ENCODE measurements around the gene ZNF768.
"Not testable (repeated sequence)": the region's sequence is repeated elsewhere in the genome, so short reads cannot be mapped to it uniquely, and the experiment has no call there.

Gene ZNF768

DNA sequence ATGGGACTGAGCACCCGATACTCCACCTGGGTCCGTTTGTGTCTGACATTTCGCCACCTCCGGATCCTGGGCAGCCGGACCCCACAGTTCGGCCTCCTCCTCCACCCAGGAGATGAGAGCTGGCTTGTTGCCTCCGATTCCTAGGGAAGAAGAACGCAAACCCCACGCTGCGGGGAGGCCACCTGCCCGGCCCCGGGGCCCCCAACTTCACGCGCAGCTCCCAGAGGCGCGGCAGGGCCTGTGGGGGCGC is 31.3 kb upstream of the ZNF768 start:
- no peak for DNase-seq

GRCh38 chr16:30556125-30556473 is 29.7 kb upstream of the ZNF768 start:
- DNase-seq: no peak

- DNase-seq: no peak
These were observed 29.2 kb upstream of the ZNF768 start for GRCh38 chr16:30555315-30556124.

DNA sequence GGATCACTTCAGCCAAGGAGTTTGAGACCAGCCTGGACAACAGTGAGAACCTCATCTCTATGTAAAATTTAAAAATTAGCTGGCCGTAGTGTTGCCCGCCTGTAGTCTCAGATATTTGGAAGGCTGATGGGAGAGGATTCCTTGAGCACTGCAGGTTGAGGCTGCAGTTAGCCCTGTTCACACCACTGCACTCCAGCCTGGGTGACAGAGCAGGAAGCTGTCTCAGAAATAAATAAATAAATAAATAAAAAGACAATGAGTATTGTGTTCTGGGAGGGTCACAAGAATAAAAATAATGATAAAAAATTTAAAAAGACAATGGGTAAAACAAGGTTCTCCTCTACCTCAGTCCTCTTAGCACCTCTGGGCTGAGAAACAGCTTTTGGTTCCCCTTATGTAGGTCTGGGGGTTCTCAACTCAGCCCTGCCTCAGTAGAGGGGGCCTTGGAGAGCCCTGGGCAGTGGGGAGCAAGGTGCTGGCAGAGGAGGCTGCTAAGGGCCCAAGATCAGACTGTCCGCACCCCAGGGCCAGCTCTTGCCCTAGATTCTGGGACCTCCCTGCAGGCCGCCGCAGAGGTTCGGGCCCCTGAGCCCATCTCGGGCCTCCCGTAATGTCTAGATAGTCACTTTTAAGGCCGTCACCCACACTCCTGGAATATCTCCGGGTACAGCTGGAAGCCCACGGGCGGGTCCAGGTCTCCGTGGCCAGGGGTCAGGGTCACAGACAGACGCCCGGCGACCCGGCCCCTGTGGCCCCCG is 28.4 kb upstream of the ZNF768 start:
- no peak for DNase-seq

GRCh38 chr16:30553393-30553899 is 27.1 kb upstream of the ZNF768 start:
- DNase-seq: no peak

- DNase-seq: no peak
These were observed 26.6 kb upstream of the ZNF768 start for GRCh38 chr16:30552956-30553355.

GRCh38 chr16:30551781-30552180 is 25.4 kb upstream of the ZNF768 start:
- no peak for DNase-seq

- DNase-seq: no peak
These were observed 22.3 kb upstream of the ZNF768 start for GRCh38 chr16:30548416-30549253.

DNA sequence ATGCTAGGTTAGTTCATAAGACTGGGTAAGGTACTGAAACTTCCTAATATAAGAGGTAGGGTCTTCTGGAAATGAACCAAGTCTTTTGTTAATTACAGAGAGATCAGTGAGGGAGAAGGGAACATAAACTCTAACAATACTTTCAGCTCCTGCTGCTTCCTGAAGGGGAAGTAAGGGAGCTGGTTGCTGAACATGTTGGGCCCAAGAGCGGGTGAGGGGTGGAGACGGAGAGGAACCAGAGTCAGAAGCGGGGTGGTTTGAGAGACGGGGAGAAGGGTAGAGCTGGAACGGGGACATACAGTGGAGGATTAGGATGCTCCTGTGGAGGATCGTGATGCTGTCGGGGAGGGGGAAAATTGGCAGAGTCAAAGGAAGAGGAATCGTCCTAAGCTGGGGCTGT is 19.7 kb upstream of the ZNF768 start:
- DNase-seq: no peak

DNA sequence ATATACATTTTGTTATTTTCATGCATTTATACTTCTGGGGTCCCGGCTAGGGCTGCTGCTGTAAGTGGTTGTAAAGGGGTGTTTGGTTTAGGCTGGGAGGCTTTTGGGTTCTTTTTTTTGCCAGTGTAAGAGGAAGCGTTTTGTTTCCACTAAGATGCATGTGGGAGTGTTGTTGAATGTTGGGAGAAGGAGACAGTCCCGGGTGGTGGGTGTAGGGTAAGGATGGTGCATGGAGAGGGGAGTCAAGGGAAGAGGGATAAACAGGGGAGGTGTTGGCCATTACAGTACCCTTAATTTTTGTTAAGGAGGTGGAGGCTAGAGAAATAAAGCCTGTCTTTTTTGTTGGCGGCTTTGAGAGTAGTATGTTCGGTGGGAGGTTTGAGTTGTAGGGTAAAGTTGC is 16.7 kb upstream of the ZNF768 start:
- no peak for DNase-seq

DNA sequence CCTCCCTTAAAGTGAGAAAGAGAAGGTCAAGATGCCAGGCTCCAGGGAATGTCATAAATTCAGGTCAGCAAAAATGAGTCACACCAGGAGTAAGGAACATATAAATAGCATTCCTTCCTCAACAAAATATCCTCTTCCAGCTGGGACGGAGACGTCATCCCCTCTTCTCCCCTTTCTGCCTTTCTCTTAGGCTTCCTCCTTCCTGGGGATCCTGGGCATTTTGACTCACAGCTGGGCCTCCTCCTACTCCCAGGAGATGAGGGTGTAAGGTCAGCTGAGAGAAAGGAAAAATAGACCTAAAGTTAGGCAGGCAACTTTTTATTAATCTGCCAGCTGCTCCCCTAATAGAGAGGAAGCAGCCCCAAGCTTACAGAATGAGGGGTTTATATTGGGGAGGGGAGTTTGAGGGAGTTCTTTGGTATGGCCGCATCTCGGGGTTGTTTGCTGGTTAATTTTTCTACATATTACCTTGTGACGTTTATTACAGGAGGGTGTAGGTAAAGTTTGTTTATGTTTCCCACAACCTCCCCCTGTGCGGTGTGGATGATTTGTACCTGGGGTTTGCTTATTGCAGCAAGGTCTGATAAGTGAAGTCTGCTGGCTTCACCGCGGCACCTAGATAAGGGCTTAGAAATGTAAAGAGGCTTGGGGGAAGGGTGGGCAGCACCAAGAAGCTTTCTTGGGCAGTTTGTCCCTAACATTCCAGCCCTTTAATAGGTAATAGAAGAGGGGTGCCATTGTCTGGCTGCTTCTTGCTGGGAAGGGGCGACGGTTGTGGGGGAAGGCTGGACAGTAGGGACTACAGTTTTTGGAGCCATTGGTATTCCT is 15.3 kb upstream of the ZNF768 start:
- DNase-seq: no peak

DNA sequence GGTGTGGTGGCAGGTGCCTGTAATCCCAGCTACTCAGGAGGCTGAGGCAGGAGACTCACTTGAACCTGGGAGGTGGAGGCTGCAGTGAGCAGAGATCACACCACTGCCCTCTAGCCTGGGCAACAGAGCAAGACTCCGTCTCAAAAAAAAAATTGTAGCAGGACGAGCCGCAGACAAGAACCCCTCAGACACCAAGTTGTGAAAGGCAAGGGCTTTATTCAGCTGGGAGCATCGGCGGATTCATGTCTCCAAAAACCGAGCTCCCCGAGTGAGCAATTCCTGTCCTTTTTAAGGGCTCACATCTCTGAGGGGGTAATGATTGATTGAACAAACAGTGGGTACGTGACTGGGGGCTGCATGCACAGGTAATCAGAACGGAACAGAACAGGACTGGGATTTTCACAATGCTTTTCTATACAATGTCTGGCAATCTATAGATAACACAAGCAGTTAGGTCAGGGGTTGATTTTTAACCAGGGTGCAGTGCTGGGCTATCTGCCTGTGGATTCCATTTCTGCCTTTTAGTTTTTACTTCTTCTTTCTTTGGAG is 14.6 kb upstream of the ZNF768 start:
- DNase-seq: not testable (repeated sequence)

- not testable (repeated sequence) for DNase-seq
These were observed 13.7 kb upstream of the ZNF768 start for GRCh38 chr16:30539986-30540526.

DNA sequence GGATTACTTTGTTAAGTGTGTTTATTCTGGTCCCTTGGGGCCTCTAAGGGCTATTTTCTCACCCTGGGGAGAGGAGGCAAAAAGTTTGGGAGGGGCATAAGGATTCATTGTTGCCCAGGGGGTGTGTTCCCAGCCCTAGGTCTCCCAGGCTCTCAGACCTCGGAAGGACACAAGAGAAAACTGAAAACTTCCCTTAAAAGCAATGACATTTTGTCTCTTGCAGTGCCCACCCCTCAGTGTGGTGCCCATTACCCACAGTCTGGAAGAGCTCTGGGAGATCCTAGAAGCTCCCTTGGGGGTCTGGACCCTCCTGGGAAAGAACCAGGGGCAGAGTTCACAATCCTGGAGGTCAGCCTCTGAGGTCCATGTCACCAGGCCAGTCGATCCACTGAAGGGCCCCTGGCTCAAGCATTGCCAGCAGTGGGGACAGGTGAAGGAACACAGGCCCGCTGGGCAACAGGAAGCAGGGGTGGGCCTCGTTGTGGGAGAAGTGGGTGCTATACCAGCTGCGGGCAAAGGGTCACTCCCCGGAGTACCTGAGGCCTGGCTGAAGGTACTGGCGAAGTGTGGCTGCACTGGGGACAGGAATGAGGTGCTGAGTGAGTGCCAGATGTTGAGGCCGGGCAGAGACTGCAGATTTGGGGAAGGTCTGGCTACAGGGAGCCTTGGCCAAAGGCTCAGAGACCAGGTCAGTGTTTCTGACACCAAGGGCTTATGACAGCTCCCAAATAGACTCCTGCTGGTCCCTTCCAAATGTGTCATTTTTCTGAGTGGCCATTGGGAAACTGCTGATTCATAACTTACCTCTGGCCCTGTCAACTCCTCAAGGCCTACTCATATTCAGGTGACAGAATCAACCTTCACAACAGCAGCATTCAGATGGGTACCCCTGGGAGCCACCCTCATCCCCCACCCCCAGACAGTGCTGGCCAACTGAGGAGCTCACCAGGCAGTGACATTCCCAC is 12.9 kb upstream of the ZNF768 start:
- DNase-seq: no peak

- DNase-seq: not testable (repeated sequence)
These were observed 10.1 kb upstream of the ZNF768 start for GRCh38 chr16:30536391-30537024.

DNA sequence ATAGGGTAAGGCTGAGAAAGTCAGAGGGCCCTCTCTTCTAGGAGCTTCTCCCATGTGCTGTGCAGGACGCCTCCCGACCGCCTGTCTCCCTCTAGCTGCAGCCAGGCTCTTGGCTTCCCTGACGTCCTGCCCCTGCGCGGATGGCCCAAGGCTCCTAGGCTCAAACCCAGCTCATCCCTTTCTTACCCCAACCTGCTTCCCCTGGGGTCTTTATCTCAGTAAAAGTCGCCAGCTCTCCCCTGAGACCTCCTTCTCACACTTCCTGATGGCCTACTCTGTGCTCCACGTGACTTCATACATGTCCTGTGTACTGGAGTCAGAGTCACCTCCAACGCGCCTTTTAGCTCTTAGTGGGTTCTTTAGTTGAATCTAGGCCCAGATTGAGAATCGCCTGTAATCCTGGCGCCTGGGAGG is 9.4 kb upstream of the ZNF768 start:
- DNase-seq: peak; percentile 69

GRCh38 chr16:30535106-30535776 is 8.9 kb upstream of the ZNF768 start:
- DNase-seq: peak; percentile 70

- peak; percentile 93 for DNase-seq
These were observed 8.2 kb upstream of the ZNF768 start, which contains the start of gene ZNF747 for GRCh38 chr16:30534368-30535105. Gene ZNF747, minus strand, starts transcription at chr16:30534858. Its CDS starts 179 bp downstream, at chr16:30534679.
